Measurements from ENCODE around the gene TRIL.
A peak's percentile ranks its signal among the peaks of the same experiment; 100 is the strongest.

Gene TRIL

GRCh38 chr7:28937619-28938018 lies 20.5 kb downstream of the TRIL start:
- FAIRE-seq: no peak

- FAIRE-seq: no peak
These were observed 21.0 kb downstream of the TRIL start for GRCh38 chr7:28937103-28937502.

GRCh38 chr7:28933846-28934320 lies 24.2 kb downstream of the TRIL start:
- no peak for FAIRE-seq

GRCh38 chr7:28931565-28931964 lies 26.6 kb downstream of the TRIL start:
- FAIRE-seq: no peak

- peak; percentile 91 for FAIRE-seq
These were observed 31.1 kb downstream of the TRIL start for GRCh38 chr7:28926871-28927597.

GRCh38 chr7:28922624-28923331 lies 35.4 kb downstream of the TRIL start:
- no peak for FAIRE-seq

- FAIRE-seq: peak; percentile 94
These were observed 36.3 kb downstream of the TRIL start for GRCh38 chr7:28921822-28922221.

GRCh38 chr7:28920424-28920823 lies 37.7 kb downstream of the TRIL start:
- FAIRE-seq: no peak

GRCh38 chr7:28919510-28919909 lies 38.6 kb downstream of the TRIL start:
- no peak for FAIRE-seq

- no peak for FAIRE-seq
These were observed 49.4 kb downstream of the TRIL start for GRCh38 chr7:28908775-28909174.

- no peak for FAIRE-seq
These were observed 52.7 kb downstream of the TRIL start for GRCh38 chr7:28905464-28905863.

GRCh38 chr7:28904578-28905048 lies 53.5 kb downstream of the TRIL start:
- no peak for FAIRE-seq

GRCh38 chr7:28903730-28904577 lies 54.2 kb downstream of the TRIL start:
- no peak for FAIRE-seq

Measured in A204.1 (cell line).